H1 (cell line): Measurements from ENCODE around the gene SBNO2. TPM values are rescaled to one million over a fixed set of nuclear protein-coding genes. Genes with fewer than 3 reads are reported as not detected.

Source experiments
- CTCF ChIA-PET: fragments of 300-600 bp; sonication (Branson Sonifier 250); formaldehyde crosslinking; loops from one replicate; lab custom pipeline; 2021; ENCODE audit not compliant: partially characterized antibody; lab: Charles Lee
- POLR2A ChIA-PET: fragments of 300-600 bp; sonication (Branson Sonifier 250); formaldehyde crosslinking; loops from one replicate; lab custom pipeline; 2021; ENCODE audit warnings: inconsistent platforms; ENCODE audit not compliant: partially characterized antibody; lab: Charles Lee
- DNase-seq, 2 experiments: peaks; one replicate each; pipeline versions ENCODE4 v3.0.0 to v3.0.0-alpha.2; 2010 to 2022; ENCODE audit warnings: low spot score in 2 of 2, low read depth in 1 of 2, mixed read lengths in 1 of 2
- FAIRE-seq: peaks from 2 replicates; lab custom pipeline; 2011; peaks lifted over from hg19 to GRCh38; lab: Jason Lieb, UNC
- H2AFZ ChIP-seq: 2 replicates; pipeline ENCODE4 v1.8.1; 2012; ENCODE audit warnings: low read length, inconsistent platforms
- H2AK5ac ChIP-seq: 2 replicates; pipeline ENCODE4 v1.6.1; 2013; ENCODE audit warnings: low read depth, low read length
- H2BK120ac ChIP-seq: replicated peaks from 2 replicates; pipeline ENCODE3; 2013; ENCODE audit warnings: low read depth, low read length, inconsistent platforms
- H2BK12ac ChIP-seq: 2 replicates; pipeline ENCODE4 v1.6.1; 2013; ENCODE audit warnings: low read depth, low read length
- H2BK15ac ChIP-seq: 2 replicates; pipeline ENCODE4 v1.6.1; 2013; ENCODE audit warnings: low read length
- H2BK20ac ChIP-seq: 2 replicates; pipeline ENCODE4 v1.6.1; 2013; ENCODE audit warnings: low read length
- H2BK5ac ChIP-seq: 2 replicates; pipeline ENCODE4 v1.6.1; 2013; ENCODE audit warnings: low read depth, low read length
- H3K14ac ChIP-seq: 2 replicates; pipeline ENCODE4 v1.6.1; 2013; ENCODE audit warnings: inconsistent platforms; ENCODE audit not compliant: insufficient read length
- H3K18ac ChIP-seq: 2 replicates; pipeline ENCODE4 v1.6.1; 2013; ENCODE audit warnings: low read length; ENCODE audit errors: extremely low read depth
- H3K23ac ChIP-seq: 2 replicates; pipeline ENCODE4 v1.6.1; 2013; ENCODE audit warnings: inconsistent platforms; ENCODE audit not compliant: insufficient read length
- H3K23me2 ChIP-seq: 2 replicates; pipeline ENCODE4 v1.6.1; 2013; ENCODE audit warnings: low read depth, low read length
- H3K27ac ChIP-seq: 2 replicates; pipeline ENCODE4 v1.6.1; 2011; ENCODE audit warnings: low read depth, low read length, inconsistent platforms
- H3K27me3 ChIP-seq, 4 experiments: replicated peaks in 1 of 4; 1 replicate in 1 of 4; 2 replicates in 3 of 4; pipeline versions ENCODE4 v1.6.1 to v1.8.1; 2011 to 2013; ENCODE audit warnings: low read length in 3 of 4, mild to moderate bottlenecking in 3 of 4, inconsistent platforms in 2 of 4, mixed read lengths in 2 of 4, moderate library complexity in 1 of 4; ENCODE audit not compliant: control insufficient read depth in 3 of 4, insufficient read depth in 3 of 4; ENCODE audit errors: extremely low read depth in 1 of 4
- H3K36me3 ChIP-seq, 4 experiments: 2 replicates each; pipeline versions ENCODE4 v1.6.1 to v1.8.1; 2011 to 2013; ENCODE audit warnings: mild to moderate bottlenecking in 4 of 4, low read length in 3 of 4, moderate library complexity in 2 of 4, control low read depth in 1 of 4, inconsistent platforms in 1 of 4; ENCODE audit not compliant: insufficient read depth in 4 of 4, control insufficient read depth in 2 of 4
- H3K4ac ChIP-seq: replicated peaks from 2 replicates; pipeline ENCODE3; 2013; ENCODE audit warnings: low read length, low read depth, mixed read lengths, inconsistent platforms; ENCODE audit not compliant: insufficient read length
- H3K4me1 ChIP-seq, 4 experiments: replicated peaks in 1 of 4; 1 replicate in 1 of 4; 2 replicates in 3 of 4; pipeline versions ENCODE4 v1.6.1 to v1.8.1; 2011 to 2013; ENCODE audit warnings: low read length in 3 of 4, inconsistent platforms in 2 of 4, mixed read lengths in 1 of 4; ENCODE audit not compliant: insufficient read depth in 4 of 4, control insufficient read depth in 3 of 4
- H3K4me2 ChIP-seq, 2 experiments: 2 replicates each; pipeline versions ENCODE4 v1.6.1 to v1.8.1; 2011 to 2013; ENCODE audit warnings: low read depth in 2 of 2, low read length in 2 of 2, control low read depth in 1 of 2, inconsistent platforms in 1 of 2, mild to moderate bottlenecking in 1 of 2; ENCODE audit not compliant: insufficient read depth in 1 of 2
- H3K4me3 ChIP-seq, 4 experiments: fragments of 200-600, 300-600 bp in 1 of 4; sonication (generic), shearing (Covaris generic), sonication (Bioruptor Twin) in 1 of 4; 2 replicates each; pipeline versions ENCODE4 v1.5.1 to v1.8.1; 2011 to 2016; ENCODE audit warnings: low read length in 4 of 4, low read depth in 3 of 4, control low read depth in 2 of 4, inconsistent platforms in 2 of 4, mild to moderate bottlenecking in 2 of 4, mixed read lengths in 1 of 4, moderate library complexity in 1 of 4; ENCODE audit not compliant: insufficient read depth in 2 of 4; ENCODE audit errors: extremely low read depth in 1 of 4
- H3K56ac ChIP-seq: replicated peaks from 2 replicates; pipeline ENCODE3; 2013; ENCODE audit warnings: low read depth, mild to moderate bottlenecking, mixed read lengths, low read length, inconsistent platforms; ENCODE audit not compliant: insufficient read length
- H3K79me1 ChIP-seq: 2 replicates; pipeline ENCODE4 v1.6.1; 2013; ENCODE audit warnings: low read depth, low read length, control low read depth
- H3K79me2 ChIP-seq, 2 experiments: 2 replicates each; pipeline versions ENCODE4 v1.6.1 to v1.8.1; 2012 to 2013; ENCODE audit warnings: low read length in 2 of 2, mild to moderate bottlenecking in 2 of 2, inconsistent platforms in 1 of 2; ENCODE audit not compliant: insufficient read depth in 2 of 2, control insufficient read depth in 1 of 2
- H3K9ac ChIP-seq, 4 experiments: replicated peaks in 1 of 4; 1 replicate in 1 of 4; 2 replicates in 3 of 4; pipeline versions ENCODE4 v1.6.1 to v1.8.1; 2011 to 2013; ENCODE audit warnings: low read depth in 3 of 4, low read length in 3 of 4, control low read depth in 2 of 4, mild to moderate bottlenecking in 2 of 4, moderate library complexity in 2 of 4, inconsistent platforms in 1 of 4; ENCODE audit errors: extremely low read depth in 1 of 4
- H3K9me3 ChIP-seq, 2 experiments: 2 replicates each; pipeline versions ENCODE4 v1.6.1 to v1.8.1; 2012 to 2013; ENCODE audit warnings: mild to moderate bottlenecking in 2 of 2, moderate library complexity in 2 of 2, control low read depth in 1 of 2, inconsistent platforms in 1 of 2, low read depth in 1 of 2, low read length in 1 of 2, mixed read lengths in 1 of 2; ENCODE audit not compliant: insufficient read depth in 2 of 2
- H4K20me1 ChIP-seq, 2 experiments: replicated peaks in 1 of 2; 2 replicates each; pipeline versions ENCODE3 to v1.8.1; 2011 to 2013; ENCODE audit warnings: inconsistent platforms in 2 of 2, low read length in 2 of 2, mild to moderate bottlenecking in 1 of 2; ENCODE audit not compliant: insufficient read depth in 2 of 2, control insufficient read depth in 1 of 2
- H4K5ac ChIP-seq: 2 replicates; pipeline ENCODE4 v1.6.1; 2013; ENCODE audit warnings: low read length, low read depth, mixed read lengths, inconsistent platforms; ENCODE audit not compliant: insufficient read length
- H4K8ac ChIP-seq: 2 replicates; pipeline ENCODE4 v1.8.0; 2013; ENCODE audit warnings: mild to moderate bottlenecking, moderate library complexity, low read length, inconsistent platforms; ENCODE audit not compliant: insufficient read depth; ENCODE audit errors: extremely low read depth
- H4K91ac ChIP-seq: replicated peaks from 2 replicates; pipeline ENCODE3; 2013; ENCODE audit warnings: low read length, mixed read lengths, inconsistent platforms; ENCODE audit not compliant: insufficient read length
- EGR1 ChIP-seq: IDR thresholded peaks from 2 replicates; pipeline ENCODE4 v1.6.1; 2011; ENCODE audit warnings: low read depth, low read length, borderline replicate concordance
- YY1 ChIP-seq: IDR thresholded peaks from 2 replicates; pipeline ENCODE4 v1.6.1; 2011; ENCODE audit warnings: low read depth, mild to moderate bottlenecking, low read length
- WGBS, 2 experiments: shearing (Covaris generic) in 1 of 2; methylation state at CpG; one replicate each; pipeline versions ENCODE4 v1.1.6 to v1.1.7; 2013 to 2015; ENCODE audit warnings: low lambda C conversion rate in 2 of 2, mixed read lengths in 2 of 2, inconsistent platforms in 1 of 2, low coverage in 1 of 2, missing lambda C conversion rate in 1 of 2; ENCODE audit not compliant: insufficient replicate concordance in 2 of 2, insufficient coverage in 1 of 2, insufficient read length in 1 of 2; ENCODE audit errors: extremely low coverage in 1 of 2, missing lambda C conversion rate in 1 of 2; 5-methylcytosine and 5-hydroxymethylcytosine counted together
- polyA plus RNA-seq, 7 experiments: library from polyadenylated mRNA; depleted of rRNA in 3 of 7; stranded (reverse) in 5 of 7; unstranded in 2 of 7; fragments of >200 nt in 5 of 7; fragments of 200-250 nt in 2 of 7; gene quantifications; 1 replicate in 5 of 7; 2 replicates in 1 of 7; 4 replicates in 1 of 7; pipeline versions ENCODE4 v1.2.1 to v1.2.3, GENCODE V29; 2011 to 2013; ENCODE audit warnings: missing spikeins in 2 of 7, mixed read lengths in 2 of 7
- total RNA-seq: library from RNA; stranded (reverse); fragmentation: NEBNext Ultra II Directional; extraction: Animal tissue kit (Norgen Biotek cat#: 25700); gene quantifications from 2 replicates; pipeline ENCODE4 v1.2.1, GENCODE V29; 2021

The SBNO2 gene
- total and polyA plus RNA-seq, 2 of the 8 experiments (the other 6 are each of a cell fraction or from before 2014, with no cell fraction given), result 12.2 to 31.4 TPM

- Histone ChIP-seq H3K4me2 (no peak overlapping the region), H3K4me1 (peaks cover 0 to 4% (median 0%) of the 10 kb centered on the region in 4 experiments; a peak in 2 of 7 replicates), H4K91ac (no peak overlapping the region), H3K79me1 (peaks cover 9% of the 10 kb centered on the region), H2AK5ac (no peak overlapping the region), H2BK20ac (no peak overlapping the region), H4K20me1 (peaks cover 0 to 15% of the 10 kb centered on the region in 2 experiments), H2BK12ac (no peak overlapping the region), H3K9ac (no peak overlapping the region), H2BK5ac (no peak overlapping the region), H2BK120ac (no peak overlapping the region), H3K4ac (no peak overlapping the region), H3K27ac (no peak overlapping the region; the same call in 1 of the 2 replicates), H3K9me3 (no peaks in the 10 kb centered on the region), H3K23ac (no peak overlapping the region), H3K56ac (no peak overlapping the region), H4K8ac (peak overlapping the region; percentile 68), H2AFZ (no peak overlapping the region), H3K79me2 (peaks cover 0 to 6% of the 10 kb centered on the region in 2 experiments; a peak in 1 of 4 replicates), H3K18ac (no peak overlapping the region), H3K14ac (no peak overlapping the region), H4K5ac (no peak overlapping the region), H3K27me3 (no peaks in the 10 kb centered on the region), H2BK15ac (no peak overlapping the region), H3K36me3 (peaks cover 0 to 12% (median 0%) of the 10 kb centered on the region in 4 experiments; a peak in 1 of 8 replicates), H3K4me3 (no peak overlapping the region), H3K23me2 (no peaks in the 10 kb centered on the region)
- FAIRE-seq (no peak), DNase-seq (no peak)
- CTCF ChIA-PET, result interaction anchor here (0.6 to 3.1 kb wide), 8 partner anchors 11 to 68 kb away, joined by 3 to 9 read pairs (median 5); no protein-coding TSS in a partner anchor
- WGBS, 2 experiments, result 95% methylated on average over 27 of the region's 29 CpGs; no CpG with 5 or more reads in 1 of the 2 experiments
- POLR2A ChIA-PET, result interaction anchor here (0.8 to 1.8 kb wide), 10 partner anchors 8 to 160 kb away, joined by 3 to 6 read pairs (median 4); partner anchors contain the start of gene CIRBP
- TF ChIP-seq YY1 (no peak), EGR1 (no peak)
These were observed 18.4 kb downstream of the SBNO2 start for GRCh38 chr19:1155352-1156304.
